HCT116 (cell line): ENCODE measurements around the gene ARHGEF10L. TPM values are rescaled to one million over a fixed set of nuclear protein-coding genes. Genes with fewer than 3 reads are reported as not detected.

Source experiments
- ATAC-seq: fragments of 200-7000 bp; cut with Tn5 transposase; 2 replicates; pipeline ENCODE4 v1.9.1; 2020; ENCODE audit warnings: mild to moderate bottlenecking, moderate library complexity
- BruUV-seq: library from RNA; stranded (reverse); fragments of 400-500 nt; replicated peaks from 2 replicates; lab custom pipeline; 2021; lab: Mats Ljungman, UMichigan
- CTCF ChIA-PET: fragments of 300-600 bp; sonication (Branson Sonifier 250); formaldehyde crosslinking; loops from one replicate; lab custom pipeline; 2021; ENCODE audit warnings: antibody characterized with exemption; lab: Charles Lee
- POLR2A ChIA-PET: fragments of 300-600, 350-600 bp; sonication (Branson Sonifier 250); formaldehyde crosslinking; loops from one replicate; lab custom pipeline; 2021; ENCODE audit warnings: antibody characterized with exemption; lab: Charles Lee
- RAD21 ChIA-PET, 2 experiments: fragments of 300-600 bp; sonication (Branson Sonifier 250); formaldehyde crosslinking; loops; one replicate each; lab custom pipeline; 2023; ENCODE audit warnings: low total read pairs in 2 of 2; ENCODE audit not compliant: uncharacterized antibody in 2 of 2, unreplicated experiment in 2 of 2, low non-redundant PET in 1 of 2; lab: Charles Lee
- DNase-seq: peaks from one replicate; pipeline ENCODE4 v3.0.0-alpha.2; 2010; ENCODE audit warnings: low read depth, low spot score
- H2AFZ ChIP-seq: fragments of 200-600 bp; shearing (Covaris generic), sonication (generic); 2 replicates; pipeline ENCODE4 v1.6.1; 2017; ENCODE audit warnings: low read depth, mixed run types, mixed read lengths, antibody characterized with exemption, low read length; ENCODE audit not compliant: poor library complexity, severe bottlenecking
- H3K27ac ChIP-seq: 2 replicates; pipeline ENCODE4 v1.5.1; 2012; ENCODE audit warnings: low read depth, low read length
- H3K27me3 ChIP-seq: fragments of 200-600 bp; sonication (generic); 2 replicates; pipeline ENCODE4 v1.6.1; 2016; ENCODE audit warnings: mixed run types, low read length, mixed read lengths; ENCODE audit not compliant: insufficient read depth
- H3K36me3 ChIP-seq, 2 experiments: fragments of 200-500 bp in 1 of 2; fragments of 200-600 bp in 1 of 2; sonication (Bioruptor generic) in 1 of 2; sonication (generic) in 1 of 2; 2 replicates each; pipeline versions ENCODE4 v1.5.1 to v1.6.1; 2014 to 2016; ENCODE audit warnings: low read length in 2 of 2, inconsistent platforms in 1 of 2, mixed read lengths in 1 of 2, mixed run types in 1 of 2; ENCODE audit not compliant: insufficient read depth in 2 of 2, control insufficient read depth in 1 of 2
- H3K4me1 ChIP-seq, 2 experiments: fragments of 200-600 bp in 1 of 2; sonication (generic) in 1 of 2; 2 replicates each; pipeline versions ENCODE4 v1.5.1 to v1.6.1; 2012 to 2017; ENCODE audit warnings: low read length in 2 of 2, inconsistent platforms in 1 of 2, mild to moderate bottlenecking in 1 of 2, mixed read lengths in 1 of 2, mixed run types in 1 of 2, moderate library complexity in 1 of 2; ENCODE audit not compliant: insufficient read depth in 2 of 2, control insufficient read depth in 1 of 2
- H3K4me2 ChIP-seq: fragments of 200-600 bp; sonication (generic); 2 replicates; pipeline ENCODE4 v1.6.1; 2017; ENCODE audit warnings: mixed run types, low read length, mixed read lengths
- H3K4me3 ChIP-seq, 2 experiments: fragments of 200-600 bp in 1 of 2; sonication (generic) in 1 of 2; replicated peaks in 1 of 2; 2 replicates each; pipeline ENCODE4 v1.5.1; 2011 to 2016; ENCODE audit warnings: low read length in 2 of 2, control low read depth in 1 of 2, low read depth in 1 of 2, mild to moderate bottlenecking in 1 of 2, mixed read lengths in 1 of 2, mixed run types in 1 of 2
- H3K79me2 ChIP-seq: fragments of 200-600 bp; sonication (generic); 2 replicates; pipeline ENCODE4 v1.6.1; 2017; ENCODE audit warnings: mild to moderate bottlenecking, mixed run types, low read length, moderate library complexity, mixed read lengths; ENCODE audit not compliant: insufficient read depth
- H3K9ac ChIP-seq: fragments of 200-600 bp; sonication (generic); 2 replicates; pipeline ENCODE4 v1.6.1; 2016; ENCODE audit warnings: low read length, mixed read lengths
- H3K9me2 ChIP-seq: fragments of 200-600 bp; sonication (generic), shearing (Covaris generic); 2 replicates; pipeline ENCODE4 v1.6.1; 2017; ENCODE audit warnings: mixed run types, mild to moderate bottlenecking, moderate library complexity; ENCODE audit not compliant: insufficient read depth
- H3K9me3 ChIP-seq, 2 experiments: fragments of 200-500 bp in 1 of 2; fragments of 200-600 bp in 1 of 2; sonication (Bioruptor generic) in 1 of 2; sonication (generic) in 1 of 2; 2 replicates each; pipeline ENCODE4 v1.6.1; 2014 to 2017; ENCODE audit warnings: low read length in 2 of 2, mixed read lengths in 2 of 2, inconsistent platforms in 1 of 2, low read depth in 1 of 2, mild to moderate bottlenecking in 1 of 2, mixed run types in 1 of 2, moderate library complexity in 1 of 2; ENCODE audit not compliant: control insufficient read depth in 1 of 2, insufficient read depth in 1 of 2
- H4K20me1 ChIP-seq: fragments of 200-600 bp; sonication (generic), shearing (Covaris generic); 2 replicates; pipeline ENCODE4 v1.6.1; 2017; ENCODE audit warnings: mixed run types, mild to moderate bottlenecking, moderate library complexity; ENCODE audit not compliant: insufficient read depth
- CBX3 ChIP-seq: IDR thresholded peaks from 2 replicates; pipeline ENCODE4 v1.6.1; 2012; ENCODE audit warnings: low read depth
- CEBPB ChIP-seq: IDR thresholded peaks from 2 replicates; pipeline ENCODE4 v1.6.1; 2012; ENCODE audit warnings: low read depth
- CTCF ChIP-seq, 3 experiments: fragments of 200-600 bp in 1 of 3; sonication (generic) in 1 of 3; IDR thresholded peaks in 2 of 3; conservative IDR thresholded peaks in 1 of 3; 2 replicates each; pipeline ENCODE4 v1.5.1; 2012 to 2017; ENCODE audit warnings: low read depth in 2 of 3, low read length in 2 of 3, antibody characterized with exemption in 1 of 3, borderline replicate concordance in 1 of 3, control low read depth in 1 of 3, mild to moderate bottlenecking in 1 of 3, mixed read lengths in 1 of 3, mixed run types in 1 of 3, moderate library complexity in 1 of 3; ENCODE audit not compliant: insufficient read depth in 1 of 3
- EGR1 ChIP-seq: IDR thresholded peaks from 2 replicates; pipeline ENCODE4 v1.6.1; 2012; ENCODE audit warnings: low read depth
- ELF1 ChIP-seq: IDR thresholded peaks from 2 replicates; pipeline ENCODE4 v1.6.1; 2012; ENCODE audit warnings: low read depth, borderline replicate concordance
- FOSL1 ChIP-seq: IDR thresholded peaks from 2 replicates; pipeline ENCODE4 v1.6.1; 2012; ENCODE audit warnings: low read depth
- SP1 ChIP-seq: IDR thresholded peaks from 2 replicates; pipeline ENCODE4 v1.6.1; 2012; ENCODE audit warnings: low read depth
- TCF7L2 ChIP-seq: IDR thresholded peaks from 2 replicates; pipeline ENCODE4 v1.7.0; 2011; ENCODE audit warnings: borderline replicate concordance, inconsistent platforms; ENCODE audit not compliant: insufficient read depth, insufficient read length; ENCODE audit errors: extremely low read depth
- intact Hi-C: fragments of 100-400 bp; cut with micrococcal nuclease; formaldehyde crosslinking; loops from 2 replicates; pipeline ENCODE4 v1.10.0; 2022
- total RNA-seq: library from RNA; stranded (reverse); gene quantifications from one replicate; pipeline ENCODE4 v1.2.1, GENCODE V29; 2021; ENCODE audit not compliant: unreplicated experiment

ARHGEF10L gene
- total RNA-seq, 1 experiment from 2014 or later = 14.7 TPM

GRCh38 chr1:17561561-17561985 lies 22.1 kb downstream of the ARHGEF10L start:
- H3K9ac ChIP-seq = peak overlapping the region; percentile 11; the same call in 1 of the 2 replicates
- no peaks in the 10 kb centered on the region for H3K27me3 ChIP-seq
- H3K27ac ChIP-seq = peak overlapping the region; percentile 22; the same call in 1 of the 2 replicates
- DNase-seq (no peak), ATAC-seq (peak; percentile 38; the same call in 1 of the 2 replicates)
- ChIA-PET RAD21 (no interaction called here), CTCF (interaction anchor here (1.7 kb wide), 1 partner anchor 13 kb away, joined by 6 read pairs; no protein-coding TSS in a partner anchor), POLR2A (no interaction called here)
- no peaks in the 10 kb centered on the region for H3K9me3 ChIP-seq
- H3K9me2 ChIP-seq = no peaks in the 10 kb centered on the region
- TF ChIP-seq EGR1 (no peak), CTCF (IDR thresholded peaks at IDR 0.05 in 2 of 3, conservative IDR thresholded peaks at IDR 0.05 in 1 of 3; ENCODE audit: borderline replicate concordance in 1 of 3, insufficient read depth in 1 of 3, low read depth in 2 of 3, low read length in 2 of 3) (no peak), ELF1 (no peak)
- peaks cover 12% of the 10 kb centered on the region; the same call in 1 of the 2 replicates for H3K79me2 ChIP-seq
- intact Hi-C loops = no loop called here
- peak overlapping the region; percentile 33 for H3K4me2 ChIP-seq
- no peaks in the 10 kb centered on the region for H4K20me1 ChIP-seq
- peaks cover 23 to 40% of the 10 kb centered on the region in 2 experiments for H3K4me1 ChIP-seq
- no peak overlapping the region for H2AFZ ChIP-seq
- BruUV-seq = no TSS peak
- no peak overlapping the region for H3K4me3 ChIP-seq
- H3K36me3 ChIP-seq = no peaks in the 10 kb centered on the region

GRCh38 chr1:17562375-17562774 lies 22.9 kb downstream of the ARHGEF10L start:
- Histone ChIP-seq H3K4me2 (no peak overlapping the region), H3K9me2 (no peaks in the 10 kb centered on the region), H3K9me3 (no peaks in the 10 kb centered on the region), H3K4me1 (peaks cover 23 to 40% of the 10 kb centered on the region in 2 experiments), H2AFZ (no peak overlapping the region), H3K27ac (no peak overlapping the region), H3K9ac (no peak overlapping the region), H3K79me2 (peaks cover 11% of the 10 kb centered on the region; the same call in 1 of the 2 replicates), H3K36me3 (no peaks in the 10 kb centered on the region), H3K4me3 (no peak overlapping the region), H3K27me3 (no peaks in the 10 kb centered on the region), H4K20me1 (no peaks in the 10 kb centered on the region)
- no TSS peak for BruUV-seq
- no peak for TF ChIP-seq CBX3
- no peak for TF ChIP-seq TCF7L2
- no peak for TF ChIP-seq CEBPB
- no peak for TF ChIP-seq SP1
- no peak for TF ChIP-seq CTCF (IDR thresholded peaks at IDR 0.05 in 2 of 3, conservative IDR thresholded peaks at IDR 0.05 in 1 of 3; ENCODE audit: borderline replicate concordance in 1 of 3, insufficient read depth in 1 of 3, low read depth in 2 of 3, low read length in 2 of 3)
- no peak for TF ChIP-seq FOSL1
- intact Hi-C loops = no loop called here
- CTCF ChIA-PET = interaction anchor here (0.9 to 1.7 kb wide), 2 partner anchors 12 kb away, joined by 3 to 6 read pairs; no protein-coding TSS in a partner anchor
- ATAC-seq (no peak), DNase-seq (no peak)
- POLR2A ChIA-PET = no interaction called here
- RAD21 ChIA-PET = no interaction called here
